HUDEP-2 (cell line): ENCODE results near the gene RASA1.

ENCODE experiments used
- DNase-seq, 76 experiments: peaks; one replicate each; lab custom pipeline; 2025; ENCODE audit not compliant: unreplicated experiment in 76 of 76; lab: John Stamatoyannopoulos, UW

The RASA1 gene

GRCh38 chr5:87438231-87438630 lies 170.5 kb downstream of the RASA1 start:
- no peak for DNase-seq
